Activated CD8-positive, alpha-beta memory T cell treated with anti-CD3 and anti-CD28 coated beads for 4 hours (primary cell): ENCODE data around the gene UNC5B.
"Not testable (repeated sequence)": the region's sequence is repeated elsewhere in the genome, so short reads cannot be mapped to it uniquely, and the experiment has no call there.

Experiments
- DNase-seq, 2 donors: peaks; one replicate each; pipeline ENCODE4 v3.0.0-alpha.2; 2020; ENCODE audit warnings: low read depth in 2 of 2

The UNC5B gene

DNA sequence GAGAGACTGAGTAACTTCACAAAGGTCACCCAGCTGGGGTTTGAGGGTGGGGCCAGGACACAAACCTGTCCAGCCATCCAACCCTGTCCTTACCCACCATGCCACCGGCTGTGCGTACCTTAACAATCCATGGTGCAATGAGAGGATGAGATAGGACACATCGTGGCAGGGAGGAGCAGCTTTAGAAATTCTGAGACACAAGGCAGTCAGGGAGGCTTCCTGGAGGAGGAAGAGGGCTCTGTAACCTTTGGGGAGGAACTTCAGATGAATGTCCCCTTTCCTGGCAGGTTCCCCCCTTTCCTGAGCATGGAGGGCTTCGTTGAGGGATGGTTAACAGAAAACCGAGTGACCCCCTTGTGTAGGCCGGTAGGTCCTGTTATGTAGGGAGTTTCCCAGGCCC lies 71.0 kb downstream of the UNC5B start:
- DNase-seq = no peak

- DNase-seq = no peak
Measured at GRCh38 chr10:71283876-71284275, 71.5 kb downstream of the UNC5B start.

DNA sequence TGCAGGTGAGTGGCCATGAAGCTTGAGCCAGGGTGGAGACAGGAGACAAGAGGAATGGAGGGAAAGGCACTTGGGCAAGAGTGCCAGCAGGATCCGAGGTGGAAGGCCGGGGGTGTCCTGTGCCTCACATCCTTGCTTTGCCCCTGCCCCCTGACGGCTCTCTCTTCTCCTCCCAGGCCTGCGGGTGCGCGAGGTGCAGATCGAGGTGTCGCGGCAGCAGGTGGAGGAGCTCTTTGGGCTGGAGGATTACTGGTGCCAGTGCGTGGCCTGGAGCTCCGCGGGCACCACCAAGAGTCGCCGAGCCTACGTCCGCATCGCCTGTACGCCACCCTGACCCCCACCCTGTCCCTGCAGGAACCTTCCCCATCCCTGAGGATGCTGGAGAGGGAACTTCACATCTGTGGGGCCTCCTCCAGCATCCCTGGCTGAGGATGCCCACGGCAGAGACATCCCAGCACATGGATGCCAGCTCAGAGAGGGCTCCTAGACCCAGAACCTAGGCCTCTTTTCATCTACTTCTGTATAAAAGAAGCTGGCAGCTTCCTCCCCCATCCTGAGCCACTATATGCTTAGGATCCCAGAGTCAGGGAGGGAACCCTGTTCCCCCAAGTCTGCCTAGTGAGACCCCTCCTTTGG lies 72.3 kb downstream of the UNC5B start:
- no peak for DNase-seq

- DNase-seq = no peak
Measured at GRCh38 chr10:71285180-71285545, 72.8 kb downstream of the UNC5B start.

- no peak for DNase-seq
Measured at GRCh38 chr10:71285986-71286385, 73.6 kb downstream of the UNC5B start.

GRCh38 chr10:71286521-71287294 lies 74.3 kb downstream of the UNC5B start:
- DNase-seq = no peak

- no peak for DNase-seq
Measured at GRCh38 chr10:71287456-71287855, 75.1 kb downstream of the UNC5B start.

DNA sequence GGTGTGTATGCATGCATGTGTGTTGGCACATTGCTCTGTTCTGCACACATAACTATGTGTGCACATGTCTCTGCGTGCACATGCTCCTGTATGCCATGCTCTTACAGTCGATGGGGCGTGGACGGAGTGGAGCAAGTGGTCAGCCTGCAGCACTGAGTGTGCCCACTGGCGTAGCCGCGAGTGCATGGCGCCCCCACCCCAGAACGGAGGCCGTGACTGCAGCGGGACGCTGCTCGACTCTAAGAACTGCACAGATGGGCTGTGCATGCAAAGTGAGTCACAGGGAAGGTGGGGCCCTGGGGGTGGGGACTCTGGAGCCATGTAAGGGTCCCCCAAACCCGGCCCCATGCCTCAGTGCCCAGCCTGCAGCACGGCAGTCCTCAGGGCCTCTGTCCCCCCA lies 76.1 kb downstream of the UNC5B start:
- no peak for DNase-seq

- no peak for DNase-seq
Measured at GRCh38 chr10:71289421-71290130, 77.2 kb downstream of the UNC5B start.

DNA sequence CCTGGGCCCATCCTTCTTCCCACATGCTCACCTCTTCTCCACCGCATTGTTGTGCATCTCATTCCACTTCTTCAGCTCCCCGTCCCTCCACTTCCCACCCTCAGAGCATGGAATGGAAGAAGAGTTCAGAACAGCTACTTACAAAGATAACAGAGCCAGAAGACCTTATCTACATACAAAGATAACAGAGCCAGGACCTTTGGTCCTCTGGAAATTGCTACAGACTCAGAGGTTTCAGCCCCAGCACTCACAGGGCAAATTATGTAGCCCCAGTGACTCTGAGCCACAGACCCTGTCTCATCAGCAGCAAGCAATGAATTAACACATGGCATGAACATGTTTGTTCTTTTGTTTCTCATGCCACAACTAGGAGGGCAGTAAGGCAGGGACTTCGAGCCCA lies 78.0 kb downstream of the UNC5B start:
- no peak for DNase-seq

DNA sequence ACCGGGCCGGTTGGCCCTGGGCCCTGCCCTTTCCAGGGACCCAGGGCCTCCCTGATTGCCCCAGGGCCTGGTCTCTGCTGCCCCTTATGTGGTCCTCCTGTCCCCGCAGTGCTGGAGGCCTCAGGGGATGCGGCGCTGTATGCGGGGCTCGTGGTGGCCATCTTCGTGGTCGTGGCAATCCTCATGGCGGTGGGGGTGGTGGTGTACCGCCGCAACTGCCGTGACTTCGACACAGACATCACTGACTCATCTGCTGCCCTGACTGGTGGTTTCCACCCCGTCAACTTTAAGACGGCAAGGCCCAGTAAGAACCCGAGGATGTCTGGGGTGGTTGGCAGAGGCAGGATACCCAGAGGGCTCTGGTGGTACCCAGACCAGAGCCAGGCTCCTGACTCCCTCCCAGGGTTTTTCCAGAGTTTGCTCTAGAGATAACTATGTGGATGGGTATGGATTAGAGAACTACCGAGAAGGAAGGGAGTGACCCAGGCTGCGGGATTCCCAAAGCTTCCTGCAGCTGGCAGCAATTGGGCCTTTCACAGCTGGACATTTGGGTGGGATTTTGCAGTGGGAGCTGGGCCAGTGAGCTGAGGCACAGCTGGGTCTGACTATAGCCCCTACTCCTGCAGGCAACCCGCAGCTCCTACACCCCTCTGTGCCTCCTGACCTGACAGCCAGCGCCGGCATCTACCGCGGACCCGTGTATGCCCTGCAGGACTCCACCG lies 78.6 kb downstream of the UNC5B start:
- DNase-seq = no peak

GRCh38 chr10:71291528-71291900 lies 79.1 kb downstream of the UNC5B start:
- no peak for DNase-seq

DNA sequence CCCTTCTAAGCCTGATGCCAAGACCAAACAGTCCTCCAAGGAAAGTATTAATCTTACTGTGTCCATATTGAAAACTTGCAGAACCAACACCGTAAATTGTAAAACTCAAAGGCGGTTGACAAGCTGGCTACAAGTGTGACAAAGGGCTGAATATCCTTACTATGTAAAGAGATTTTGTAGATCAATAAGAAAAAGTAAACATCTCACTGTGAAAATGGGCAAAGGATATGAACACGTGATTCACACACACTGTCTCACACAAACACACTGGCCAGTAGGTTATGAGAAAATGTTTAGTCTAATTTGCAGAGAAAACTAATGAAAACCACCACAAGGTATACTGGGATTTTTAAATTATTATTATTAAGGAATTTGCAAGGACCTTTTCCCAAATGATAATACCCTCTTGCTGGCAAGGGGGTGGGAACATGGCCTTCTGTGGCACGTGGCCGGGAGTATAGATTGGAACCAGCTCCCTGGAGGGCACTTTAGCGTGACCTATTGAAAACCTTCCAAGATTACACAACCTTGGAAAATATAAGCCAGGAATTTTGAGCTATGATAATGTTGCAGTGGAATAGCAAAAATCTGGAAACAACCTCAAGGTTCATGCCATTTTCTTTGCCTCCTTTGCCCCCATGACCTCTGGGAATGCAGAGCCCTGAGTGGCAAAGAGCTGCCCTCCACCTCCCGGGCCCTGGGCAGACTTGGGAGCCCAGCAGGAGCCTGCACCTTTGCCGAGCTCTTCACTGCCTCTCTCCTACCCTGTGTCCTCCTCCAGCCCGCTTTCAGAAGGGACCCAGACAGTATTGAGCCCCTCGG lies 80.5 kb downstream of the UNC5B start:
- DNase-seq = no peak

GRCh38 chr10:71293446-71294084 lies 81.2 kb downstream of the UNC5B start:
- DNase-seq = no peak

DNA sequence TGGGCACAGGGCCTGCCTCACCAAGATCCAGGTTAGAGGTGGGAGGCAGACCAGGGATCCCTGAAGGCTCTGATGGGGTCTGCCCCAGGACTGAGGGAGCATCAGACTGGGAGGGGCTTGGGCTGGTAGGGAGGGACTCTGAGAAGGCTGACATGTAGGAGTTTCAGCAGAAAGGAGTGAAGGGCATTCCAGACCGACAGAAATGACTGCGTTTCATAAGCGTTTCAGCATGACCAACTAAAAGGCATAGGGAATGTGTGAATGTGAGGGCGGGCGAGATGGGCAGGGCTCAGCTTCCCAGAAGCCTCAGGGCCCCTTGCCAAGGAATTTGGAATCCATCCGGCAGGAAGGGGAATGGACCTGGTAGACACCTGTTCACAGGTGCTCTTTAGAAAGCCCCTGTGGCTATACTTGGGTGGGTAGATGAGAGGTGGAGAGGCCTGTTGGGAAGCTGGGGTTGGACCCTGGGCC lies 81.8 kb downstream of the UNC5B start:
- no peak for DNase-seq

- no peak for DNase-seq
Measured at GRCh38 chr10:71294856-71295255, 82.5 kb downstream of the UNC5B start.

DNA sequence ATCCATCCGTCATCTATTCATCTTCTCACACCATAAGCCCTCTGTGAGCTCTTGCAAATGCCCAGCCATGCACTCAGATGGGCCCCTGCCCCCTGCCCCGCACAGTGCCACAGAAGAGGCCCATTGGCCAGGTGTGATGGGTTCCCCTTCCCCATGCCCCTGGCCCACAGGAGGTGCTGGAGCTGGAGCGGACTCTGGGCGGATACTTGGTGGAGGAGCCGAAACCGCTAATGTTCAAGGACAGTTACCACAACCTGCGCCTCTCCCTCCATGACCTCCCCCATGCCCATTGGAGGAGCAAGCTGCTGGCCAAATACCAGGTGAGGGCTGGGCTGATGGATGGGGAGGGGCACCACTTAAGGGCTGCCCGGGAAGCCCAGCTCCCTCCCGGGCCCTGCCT lies 83.3 kb downstream of the UNC5B start:
- DNase-seq = no peak

DNA sequence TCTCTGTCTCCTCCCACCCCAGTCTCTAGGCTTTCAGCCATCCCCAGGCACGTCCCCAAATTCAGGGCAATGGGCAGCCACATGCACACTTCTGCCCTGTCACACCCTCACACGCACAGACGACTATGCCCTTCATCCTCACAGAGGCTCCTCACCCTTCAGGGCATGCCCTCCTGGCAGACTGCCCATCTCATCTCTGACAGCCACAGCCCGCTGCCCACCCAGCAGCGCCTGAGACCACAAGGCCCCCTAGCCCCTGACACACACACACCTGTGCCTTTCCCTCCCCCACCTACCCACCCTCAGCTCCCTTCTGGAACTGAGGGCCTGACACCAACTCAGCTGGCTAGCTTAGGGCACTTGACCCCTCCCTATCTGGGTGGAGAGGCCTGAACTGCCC lies 83.7 kb downstream of the UNC5B start:
- no peak for DNase-seq

- DNase-seq = not testable (repeated sequence)
Measured at GRCh38 chr10:71296811-71297210, 84.4 kb downstream of the UNC5B start.

DNA sequence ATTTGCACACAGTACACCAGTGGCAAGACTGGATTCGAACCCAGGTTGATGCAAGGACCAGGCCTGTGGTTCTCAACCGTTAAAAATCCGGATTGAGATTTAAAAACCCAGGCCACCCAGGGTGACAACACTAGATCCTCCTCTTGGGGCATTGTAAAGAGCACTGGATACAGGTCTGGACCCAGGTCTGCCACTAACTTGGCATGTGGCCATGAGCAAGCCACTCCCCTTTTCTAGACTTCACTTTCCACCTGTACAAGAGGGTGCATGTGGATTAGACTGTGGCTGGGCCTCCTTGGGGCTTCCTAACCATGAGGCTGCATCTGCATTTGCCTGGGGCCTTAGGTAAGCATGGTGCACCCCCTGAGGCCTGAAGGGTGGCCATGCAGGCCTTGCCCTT lies 85.0 kb downstream of the UNC5B start:
- no peak for DNase-seq
